ENCODE measurements around the gene ACTR1A. TPM values are rescaled to one million over a fixed set of nuclear protein-coding genes. Genes with fewer than 3 reads are reported as not detected.
A peak's percentile ranks its signal among the peaks of the same experiment; 100 is the strongest.
"Not testable (repeated sequence)": the region's sequence is repeated elsewhere in the genome, so short reads cannot be mapped to it uniquely, and the experiment has no call there.

ACTR1A gene
- total RNA-seq, 1 experiment from 2014 or later = 126 TPM

DNA sequence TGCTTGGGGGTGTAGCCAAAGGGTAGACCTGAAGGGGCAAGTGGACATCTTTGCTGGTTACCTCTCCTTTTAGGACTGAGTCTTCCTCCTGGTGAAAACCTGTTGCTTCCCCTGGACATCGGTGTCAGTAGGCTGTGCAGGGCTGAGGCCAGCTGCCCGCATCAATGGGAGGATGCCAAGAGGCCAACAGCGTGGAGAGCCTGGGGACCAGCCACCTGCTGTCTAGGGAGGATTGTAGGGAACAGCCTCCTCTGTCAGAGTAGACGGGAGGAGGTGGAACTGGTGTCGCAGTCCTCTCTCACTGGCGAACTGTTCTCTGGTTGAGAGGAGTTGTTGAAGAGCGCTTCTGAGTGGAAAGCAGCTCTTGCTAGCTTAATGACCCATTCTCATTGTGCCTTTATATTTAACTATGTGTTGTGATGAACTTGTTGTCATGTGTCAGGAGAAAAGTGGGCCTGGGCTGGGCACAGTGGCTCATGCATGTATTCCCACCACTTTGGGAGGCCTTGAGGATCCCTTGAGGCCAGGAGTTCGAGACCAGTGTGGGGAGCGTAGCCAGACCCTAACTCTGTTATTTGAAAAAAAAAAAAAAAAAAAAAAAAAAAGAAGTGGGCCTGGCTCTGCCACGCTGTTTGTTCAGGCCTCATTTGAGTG, 3.1 kb upstream of the ACTR1A start:
- DNase-seq (ENCODE audit: low read depth in 1 of 2, low spot score in 2 of 2) = no peak
- Histone ChIP-seq H3K36me3 (peaks cover 22% of the 10 kb centered on the region), H3K27me3 (replicated peaks) (no peaks in the 10 kb centered on the region), H3K4me1 (replicated peaks) (peaks cover 16% of the 10 kb centered on the region), H3K27ac (no peak overlapping the region), H3K4me3 (no peak overlapping the region), H3K9me3 (replicated peaks) (no peaks in the 10 kb centered on the region)

- Histone ChIP-seq H3K9me3 (replicated peaks) (no peaks in the 10 kb centered on the region), H3K27me3 (replicated peaks) (no peaks in the 10 kb centered on the region), H3K36me3 (peaks cover 15% of the 10 kb centered on the region), H3K4me1 (replicated peaks) (peaks cover 16% of the 10 kb centered on the region), H3K27ac (no peak overlapping the region), H3K4me3 (peak overlapping the region; percentile 78)
- no peak for DNase-seq (ENCODE audit: low read depth in 1 of 2, low spot score in 2 of 2)
Observed at GRCh38 chr10:102504976-102505300, 2.4 kb upstream of the ACTR1A start.

GRCh38 chr10:102504179-102504975, 1.9 kb upstream of the ACTR1A start:
- H3K9me3 ChIP-seq (replicated peaks) = no peaks in the 10 kb centered on the region
- peaks cover 12% of the 10 kb centered on the region for H3K4me1 ChIP-seq (replicated peaks)
- peaks cover 9% of the 10 kb centered on the region for H3K36me3 ChIP-seq
- peak overlapping the region; percentile 78 for H3K4me3 ChIP-seq
- H3K27ac ChIP-seq = no peak overlapping the region
- DNase-seq (ENCODE audit: low read depth in 1 of 2, low spot score in 2 of 2) = peak in 1 of 2 experiments; percentile 29
- H3K27me3 ChIP-seq (replicated peaks) = no peaks in the 10 kb centered on the region

DNA sequence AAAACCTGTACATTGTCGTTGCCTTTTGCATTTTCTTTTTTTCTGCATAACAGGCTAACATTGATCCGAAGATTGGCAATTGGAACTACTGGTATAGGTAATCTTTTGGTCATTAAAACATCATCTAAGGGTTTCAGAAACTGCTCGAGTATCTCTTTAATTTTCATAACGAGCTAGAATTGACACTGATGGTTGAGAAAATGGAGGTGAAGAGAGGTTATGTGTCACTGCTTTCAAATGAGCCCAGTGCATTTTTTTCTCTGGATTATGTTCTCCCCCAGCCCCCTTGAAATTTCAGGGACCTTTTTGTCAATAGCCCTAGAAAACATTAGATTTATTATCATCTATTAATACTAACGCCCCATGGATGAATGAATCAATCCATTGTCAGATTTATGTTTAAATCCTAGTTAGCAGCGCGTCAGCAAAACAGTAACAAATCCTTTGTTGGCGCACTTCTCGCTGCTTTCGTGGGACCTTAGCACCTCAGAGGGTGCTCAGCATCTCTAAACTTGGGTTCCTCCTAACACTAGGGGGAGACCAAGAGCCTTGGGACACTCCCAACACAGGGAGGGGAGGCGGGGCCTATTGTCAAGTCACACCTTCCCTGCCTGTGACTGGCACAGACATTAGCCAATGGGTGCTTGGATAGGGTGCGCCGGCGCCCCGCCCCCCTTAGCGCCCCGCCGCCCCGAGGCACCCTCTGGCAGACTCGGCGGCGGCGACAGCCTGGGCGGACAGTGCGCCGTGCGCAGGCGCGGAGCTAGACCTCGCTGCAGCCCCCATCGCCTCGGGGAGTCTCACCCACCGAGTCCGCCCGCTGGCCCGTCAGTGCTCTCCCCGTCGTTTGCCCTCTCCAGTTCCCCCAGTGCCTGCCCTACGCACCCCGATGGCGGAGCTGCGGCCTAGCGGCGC, 1.0 kb upstream of the ACTR1A start, which contains the start of gene SUFU:
Gene SUFU (plus strand): TSS at position 709 of the 915 bp plus-strand sequence. CDS start 181 bp downstream, at position 890.
- peak; percentile 98 to 99 for DNase-seq (ENCODE audit: low read depth in 1 of 2, low spot score in 2 of 2)
- Histone ChIP-seq H3K4me1 (replicated peaks) (peaks cover 9% of the 10 kb centered on the region), H3K9me3 (replicated peaks) (no peaks in the 10 kb centered on the region), H3K36me3 (peaks cover 5% of the 10 kb centered on the region; the same call in 1 of the 2 replicates), H3K27ac (no peak within 1 kb of the TSS), H3K4me3 (peak within 1 kb of the TSS; percentile 78), H3K27me3 (replicated peaks) (no peaks in the 10 kb centered on the region)

GRCh38 chr10:102502029-102502336, 529 bp downstream of the ACTR1A start:
- peaks cover 9% of the 10 kb centered on the region for H3K4me1 ChIP-seq (replicated peaks)
- no peaks in the 10 kb centered on the region for H3K9me3 ChIP-seq (replicated peaks)
- H3K27me3 ChIP-seq (replicated peaks) = no peaks in the 10 kb centered on the region
- peak overlapping the region; percentile 43; the same call in 1 of the 2 replicates for H3K27ac ChIP-seq
- H3K4me3 ChIP-seq = peak overlapping the region; percentile 78
- H3K36me3 ChIP-seq = peaks cover 5% of the 10 kb centered on the region; the same call in 1 of the 2 replicates
- peak; percentile 100 for DNase-seq (ENCODE audit: low read depth in 1 of 2, low spot score in 2 of 2)

DNA sequence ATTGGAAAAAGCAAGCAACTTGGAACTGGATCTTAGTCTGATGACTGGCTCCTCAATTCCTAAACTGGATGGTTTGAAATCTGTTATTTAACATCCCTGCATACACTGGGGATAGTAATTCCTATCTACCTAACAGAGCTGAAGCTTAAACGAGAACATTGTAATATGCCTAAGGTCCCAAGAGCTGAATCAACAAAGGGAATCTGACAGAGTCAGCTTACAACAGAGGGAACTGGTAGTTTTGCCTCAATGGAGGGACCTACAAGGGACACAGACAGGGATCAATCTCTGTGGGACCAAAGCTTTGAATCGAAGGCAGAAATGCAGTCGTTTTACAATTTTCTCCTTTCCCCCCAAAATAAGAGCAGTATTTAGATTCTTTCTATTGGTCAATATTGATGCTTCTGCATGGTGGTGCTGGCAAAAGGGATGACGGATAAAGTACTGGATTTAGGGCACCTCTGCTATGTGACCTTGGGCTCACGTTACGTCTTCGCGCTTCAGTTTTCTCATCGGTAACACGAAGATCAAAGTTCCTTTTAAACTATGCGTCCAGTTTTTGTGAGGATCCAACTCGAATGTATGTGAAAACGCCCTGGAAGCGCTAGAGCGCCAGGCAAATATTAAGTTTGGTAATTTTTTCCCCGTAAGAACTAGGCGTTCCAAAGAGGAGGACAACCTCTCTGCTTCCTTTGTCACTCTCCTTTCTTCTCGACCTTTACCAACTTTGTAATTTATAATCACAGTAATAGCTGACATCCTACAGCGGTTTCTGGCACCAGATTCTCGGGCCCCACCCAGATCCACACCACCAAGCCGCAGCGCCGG, 1.1 kb downstream of the ACTR1A start:
- H3K4me3 ChIP-seq = peak overlapping the region; percentile 78
- peak overlapping the region; percentile 11; the same call in 1 of the 2 replicates for H3K27ac ChIP-seq
- peak in 1 of 2 experiments; percentile 21 for DNase-seq (ENCODE audit: low read depth in 1 of 2, low spot score in 2 of 2)
- peaks cover 9% of the 10 kb centered on the region for H3K4me1 ChIP-seq (replicated peaks)
- peaks cover 5% of the 10 kb centered on the region; the same call in 1 of the 2 replicates for H3K36me3 ChIP-seq
- no peaks in the 10 kb centered on the region for H3K27me3 ChIP-seq (replicated peaks)
- no peaks in the 10 kb centered on the region for H3K9me3 ChIP-seq (replicated peaks)

- not testable (repeated sequence) for H3K27ac ChIP-seq; H3K9me3 ChIP-seq (replicated peaks); H3K36me3 ChIP-seq; DNase-seq (ENCODE audit: low read depth in 1 of 2, low spot score in 2 of 2); H3K27me3 ChIP-seq (replicated peaks); H3K4me1 ChIP-seq (replicated peaks); H3K4me3 ChIP-seq
Observed at GRCh38 chr10:102500686-102501085, 1.8 kb downstream of the ACTR1A start.

DNA sequence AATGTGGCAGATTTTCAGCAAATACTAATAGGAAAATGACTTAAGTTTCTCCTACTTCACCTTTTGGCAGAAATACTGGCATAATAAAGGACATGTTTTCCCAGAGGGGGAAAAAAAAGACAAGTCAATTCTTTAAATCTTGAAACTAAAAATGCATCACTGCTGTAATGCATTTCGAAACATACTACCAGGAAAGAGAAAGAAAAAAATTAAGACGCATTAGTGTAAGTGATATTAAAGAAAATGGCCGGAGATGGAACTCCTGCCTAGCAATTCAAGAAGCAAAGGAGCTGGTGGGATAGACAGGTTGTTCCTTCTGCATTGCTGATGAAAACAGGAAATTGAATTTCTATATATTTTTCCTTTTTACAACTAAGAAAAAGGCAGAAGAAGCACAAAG, 3.2 kb downstream of the ACTR1A start:
- H3K4me1 ChIP-seq (replicated peaks) = peaks cover 9% of the 10 kb centered on the region
- no peak overlapping the region for H3K4me3 ChIP-seq
- H3K27me3 ChIP-seq (replicated peaks) = no peaks in the 10 kb centered on the region
- no peaks in the 10 kb centered on the region for H3K9me3 ChIP-seq (replicated peaks)
- H3K27ac ChIP-seq = no peak overlapping the region
- DNase-seq (ENCODE audit: low read depth in 1 of 2, low spot score in 2 of 2) = no peak
- H3K36me3 ChIP-seq = peaks cover under 1% of the 10 kb centered on the region

GRCh38 chr10:102497545-102497944, 5.0 kb downstream of the ACTR1A start:
- Histone ChIP-seq H3K36me3 (peaks cover 14% of the 10 kb centered on the region), H3K4me1 (replicated peaks) (peaks cover 4% of the 10 kb centered on the region; the same call in 1 of the 2 replicates), H3K27me3 (replicated peaks) (no peaks in the 10 kb centered on the region), H3K4me3 (no peak overlapping the region), H3K9me3 (replicated peaks) (no peaks in the 10 kb centered on the region), H3K27ac (no peak overlapping the region)
- no peak for DNase-seq (ENCODE audit: low read depth in 1 of 2, low spot score in 2 of 2)

GRCh38 chr10:102493771-102494170, 8.7 kb downstream of the ACTR1A start:
- Histone ChIP-seq H3K27me3 (replicated peaks) (no peaks in the 10 kb centered on the region), H3K36me3 (peaks cover 35% of the 10 kb centered on the region), H3K4me3 (no peak overlapping the region), H3K27ac (no peak overlapping the region), H3K4me1 (replicated peaks) (no peaks in the 10 kb centered on the region), H3K9me3 (replicated peaks) (no peaks in the 10 kb centered on the region)
- DNase-seq (ENCODE audit: low read depth in 1 of 2, low spot score in 2 of 2) = no peak

GRCh38 chr10:102492983-102493382, 9.5 kb downstream of the ACTR1A start:
- Histone ChIP-seq H3K4me1 (replicated peaks) (no peaks in the 10 kb centered on the region), H3K9me3 (replicated peaks) (no peaks in the 10 kb centered on the region), H3K27ac (no peak overlapping the region), H3K36me3 (peaks cover 43% of the 10 kb centered on the region), H3K27me3 (replicated peaks) (no peaks in the 10 kb centered on the region), H3K4me3 (no peak overlapping the region)
- no peak for DNase-seq (ENCODE audit: low read depth in 1 of 2, low spot score in 2 of 2)

DNA sequence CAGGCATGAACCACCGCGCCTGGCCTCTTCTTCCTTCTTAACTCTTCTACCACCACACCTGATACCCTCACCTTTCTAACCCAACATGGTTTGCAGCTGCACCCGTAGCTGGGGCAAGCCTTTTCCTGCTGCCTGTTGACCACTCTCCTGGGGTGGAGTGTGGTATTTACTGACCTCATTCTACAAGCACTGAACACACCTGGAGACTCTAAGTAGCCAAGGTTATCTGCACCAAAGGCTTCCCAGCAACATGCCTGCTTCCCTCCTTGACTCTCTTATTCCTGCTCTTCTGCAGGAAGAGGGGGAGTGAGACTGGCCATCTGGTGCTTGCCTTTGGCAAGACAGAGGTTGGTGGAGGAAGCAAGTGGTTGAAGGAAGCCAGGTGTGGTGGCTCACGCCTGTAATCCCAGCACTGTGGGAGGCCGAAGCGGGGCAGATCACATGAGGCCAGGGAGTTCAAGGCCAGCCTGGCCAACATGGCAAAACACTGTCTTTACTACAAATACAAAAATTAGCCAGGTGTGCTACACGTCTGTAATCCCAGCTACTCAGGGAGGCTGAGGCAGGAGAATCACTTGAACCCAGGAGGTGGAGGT, 10.1 kb downstream of the ACTR1A start:
- Histone ChIP-seq H3K27ac (no peak overlapping the region), H3K4me3 (no peak overlapping the region), H3K36me3 (peaks cover 48% of the 10 kb centered on the region), H3K27me3 (replicated peaks) (no peaks in the 10 kb centered on the region), H3K9me3 (replicated peaks) (no peaks in the 10 kb centered on the region), H3K4me1 (replicated peaks) (no peaks in the 10 kb centered on the region)
- DNase-seq (ENCODE audit: low read depth in 1 of 2, low spot score in 2 of 2) = no peak

- no peaks in the 10 kb centered on the region for H3K27me3 ChIP-seq (replicated peaks)
- no peak for DNase-seq (ENCODE audit: low read depth in 1 of 2, low spot score in 2 of 2)
- H3K4me3 ChIP-seq = no peak overlapping the region
- no peaks in the 10 kb centered on the region for H3K4me1 ChIP-seq (replicated peaks)
- no peaks in the 10 kb centered on the region for H3K9me3 ChIP-seq (replicated peaks)
- peaks cover 58% of the 10 kb centered on the region for H3K36me3 ChIP-seq
- no peak overlapping the region for H3K27ac ChIP-seq
Observed at GRCh38 chr10:102491136-102491535, 11.4 kb downstream of the ACTR1A start.

Measured in SJSA1 (cell line).